Femur (tissue), 1 donor: ENCODE data around the gene CENPX.
"Not testable (repeated sequence)": the region's sequence is repeated elsewhere in the genome, so short reads cannot be mapped to it uniquely, and the experiment has no call there.

Experiments used
- DNase-seq: peaks from one replicate; pipeline ENCODE4 v3.0.0-alpha.2; 2017

Gene CENPX

DNA sequence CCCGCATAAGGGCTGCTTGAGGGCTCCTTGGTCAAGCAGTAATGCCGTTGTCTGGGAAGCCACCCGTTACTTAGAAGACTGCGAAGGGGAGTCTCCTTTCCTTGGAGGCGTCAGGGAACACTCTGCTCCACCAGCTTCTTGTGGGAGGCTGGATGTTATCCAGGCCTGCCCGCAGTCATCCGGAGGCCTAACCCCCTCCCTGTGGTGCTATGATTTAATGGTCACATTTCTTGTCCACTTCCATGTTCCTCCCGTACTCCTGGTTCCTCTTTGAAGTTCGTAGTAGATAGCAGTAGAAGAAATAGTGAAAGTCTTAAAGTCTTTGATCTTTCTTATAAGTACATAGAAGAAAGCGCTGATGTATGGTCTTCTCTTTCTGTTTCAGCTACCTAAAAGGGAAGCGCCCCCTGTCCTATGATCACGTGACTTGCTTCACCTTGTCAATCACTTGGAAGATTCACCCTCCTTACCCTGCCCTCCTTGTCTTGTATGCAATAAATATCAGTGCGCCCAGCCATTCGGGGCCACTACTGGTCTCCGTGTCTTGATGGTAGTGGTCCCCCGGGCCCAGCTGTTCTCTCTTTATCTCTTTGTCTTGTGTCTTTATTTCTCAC is 16.2 kb upstream of the CENPX start:
- DNase-seq = not testable (repeated sequence)

DNA sequence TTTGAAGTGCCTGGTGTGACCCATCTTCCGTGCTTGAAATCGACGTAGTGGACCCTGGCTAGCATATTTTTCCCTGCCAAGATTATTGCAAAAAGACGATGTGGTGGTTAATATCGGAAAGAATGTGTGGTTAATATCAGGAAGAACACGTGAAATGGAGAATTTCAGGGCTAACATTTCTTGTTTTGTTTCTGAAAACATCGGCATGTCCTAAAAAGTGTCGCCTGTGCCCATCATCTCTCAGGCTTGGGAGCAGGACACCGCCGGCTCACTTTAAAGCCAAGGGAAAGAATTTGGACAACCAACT is 15.2 kb upstream of the CENPX start:
- no peak for DNase-seq

DNA sequence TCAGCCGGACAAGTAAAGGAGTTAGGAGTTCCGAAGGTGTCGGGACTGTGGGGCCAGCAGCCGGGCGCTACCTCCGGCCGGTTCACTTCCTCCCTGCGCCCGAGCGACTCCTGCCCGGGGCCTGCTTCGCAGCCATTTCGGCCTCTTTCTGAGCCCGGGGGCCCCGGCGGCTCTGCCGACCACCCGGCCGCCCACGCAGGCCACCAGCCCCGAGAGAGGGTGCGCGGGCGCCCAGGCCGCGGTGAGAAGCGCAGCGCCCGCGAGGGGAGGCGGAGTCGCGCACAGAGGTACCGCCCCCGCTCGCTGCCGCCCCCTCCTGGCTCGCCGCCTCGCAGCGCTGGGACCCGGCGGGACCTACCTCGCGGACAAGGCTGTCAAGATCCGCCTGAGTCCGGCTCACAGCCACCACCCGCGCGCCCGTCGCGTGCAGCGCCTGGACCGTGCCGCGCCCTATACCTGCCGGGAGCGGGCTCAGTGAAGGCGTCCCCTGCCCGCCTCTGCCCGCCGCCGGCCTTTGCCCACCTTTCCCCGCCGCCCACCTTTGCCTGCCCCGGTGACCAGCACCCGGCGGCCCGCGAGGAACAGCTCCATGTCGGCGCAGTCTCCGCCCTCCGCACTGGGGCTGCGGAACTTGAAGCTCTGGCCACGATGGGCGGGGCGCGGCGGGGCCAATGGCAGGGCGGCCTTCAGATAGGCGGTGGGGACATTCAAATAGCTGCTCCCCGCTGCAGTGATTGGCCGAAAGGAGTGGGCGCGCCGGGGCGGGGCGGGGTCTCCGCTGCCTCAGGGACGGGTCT is 14.6 kb upstream of the CENPX start, which contains the start of gene DCXR:
TSS of gene DCXR (minus strand) at position 606 of the 797 bp plus-strand sequence. CDS start at position 591, 15 bp downstream.
- peak; percentile 97 for DNase-seq

DNA sequence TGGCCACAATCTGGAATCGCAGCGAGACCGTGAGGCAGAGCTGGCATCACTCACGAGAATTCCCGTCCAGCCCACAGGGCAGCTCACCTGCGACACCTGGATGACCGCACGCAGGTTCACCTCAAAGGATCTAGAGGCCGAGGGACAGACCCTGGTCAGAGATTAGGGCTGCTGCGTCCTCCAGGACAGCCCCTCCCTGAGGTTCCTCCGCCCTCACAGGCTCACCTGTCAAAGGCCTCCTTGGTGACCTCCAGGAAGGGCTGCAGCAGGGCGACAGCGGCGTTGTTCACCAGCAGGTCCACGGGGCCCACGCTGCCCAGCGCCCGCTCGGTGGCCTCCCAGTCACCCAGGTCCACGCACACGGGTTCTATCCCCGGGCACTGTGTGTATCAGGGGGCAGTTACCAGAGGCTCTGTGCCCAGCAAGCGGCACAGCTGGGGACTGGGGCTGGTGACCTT is 14.0 kb upstream of the CENPX start:
- DNase-seq = no peak

DNA sequence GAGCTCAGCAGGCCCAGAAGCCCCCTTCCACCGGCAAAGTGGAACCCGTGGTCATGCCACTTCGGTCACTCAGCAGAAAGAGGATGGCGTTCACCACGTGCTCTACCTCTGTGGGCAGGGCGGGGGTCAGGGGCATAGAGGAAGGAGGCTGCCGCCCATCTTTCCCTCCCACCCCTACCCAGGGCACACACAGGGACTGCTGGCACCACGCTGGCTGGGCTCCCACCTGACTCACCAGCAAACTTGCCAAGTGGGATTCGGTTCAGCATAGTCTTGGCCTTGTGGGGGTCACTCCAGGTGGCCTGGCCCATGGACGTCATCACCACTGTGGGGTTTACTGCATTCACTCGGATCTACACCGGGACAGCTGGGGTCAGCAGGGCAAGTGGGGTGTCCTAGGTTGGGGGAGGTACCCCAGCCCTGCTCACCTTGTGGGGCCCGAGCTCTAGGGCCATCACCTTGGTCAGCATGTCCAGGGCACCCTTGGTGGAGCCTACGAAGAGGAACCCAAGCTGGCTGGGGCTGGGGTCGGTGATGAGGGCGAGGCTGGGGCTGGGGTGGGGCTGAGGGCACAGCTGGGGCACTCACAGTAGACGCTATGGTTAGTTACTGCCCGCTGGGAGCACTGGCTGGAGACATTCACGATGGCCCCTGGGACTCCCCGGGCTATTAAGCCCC is 13.4 kb upstream of the CENPX start:
- no peak for DNase-seq

DNA sequence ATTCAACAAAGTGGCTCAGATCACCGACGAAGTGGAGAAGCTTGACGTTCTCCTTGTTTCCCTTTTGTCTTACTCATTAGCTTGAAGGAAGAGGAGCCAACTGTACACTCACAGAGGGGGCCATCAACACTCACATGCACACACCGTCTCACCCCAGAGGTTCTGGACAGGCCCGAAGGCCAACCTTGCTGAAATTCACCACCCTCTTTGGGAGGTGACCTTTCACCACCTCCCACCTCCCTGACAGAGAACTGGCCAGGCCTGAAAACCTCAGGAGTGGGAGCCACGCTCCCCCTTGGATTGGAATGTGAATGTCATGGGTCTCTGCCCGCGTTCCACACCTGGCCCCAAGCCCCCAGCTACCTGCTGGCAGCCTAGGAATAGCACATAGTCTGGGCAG is 12.8 kb upstream of the CENPX start:
- no peak for DNase-seq

DNA sequence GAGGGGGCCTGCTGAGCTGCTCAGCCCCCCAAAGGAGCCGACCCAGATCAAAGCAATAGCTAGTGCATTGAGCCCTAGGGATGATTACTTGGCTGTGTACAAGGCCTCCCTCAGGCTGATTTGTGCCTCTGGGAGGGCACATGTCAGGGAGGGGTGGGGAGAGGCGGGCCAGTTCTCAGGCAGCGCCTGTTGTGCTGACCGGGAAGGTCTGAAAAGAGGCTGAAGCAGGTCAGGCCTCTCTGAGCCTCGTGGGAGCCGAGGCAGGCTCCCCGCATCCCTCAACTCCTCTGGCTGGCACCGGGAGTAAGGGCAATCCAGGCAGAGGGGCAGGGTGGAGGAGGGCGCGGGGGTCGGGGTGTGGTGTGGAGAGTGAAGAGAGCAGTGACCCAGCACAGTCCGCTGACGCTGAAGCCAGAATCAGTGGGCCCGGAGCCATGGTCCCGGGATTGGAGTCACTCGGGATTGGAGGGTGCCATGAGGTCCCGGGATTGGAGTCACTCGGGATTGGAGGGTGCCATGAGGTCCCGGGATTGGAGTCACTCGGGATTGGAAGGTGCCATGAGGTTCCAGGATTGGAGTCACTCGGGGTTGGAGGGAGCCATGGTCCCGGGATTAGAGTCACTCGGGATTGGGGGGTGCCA is 11.8 kb upstream of the CENPX start:
- no peak for DNase-seq

DNA sequence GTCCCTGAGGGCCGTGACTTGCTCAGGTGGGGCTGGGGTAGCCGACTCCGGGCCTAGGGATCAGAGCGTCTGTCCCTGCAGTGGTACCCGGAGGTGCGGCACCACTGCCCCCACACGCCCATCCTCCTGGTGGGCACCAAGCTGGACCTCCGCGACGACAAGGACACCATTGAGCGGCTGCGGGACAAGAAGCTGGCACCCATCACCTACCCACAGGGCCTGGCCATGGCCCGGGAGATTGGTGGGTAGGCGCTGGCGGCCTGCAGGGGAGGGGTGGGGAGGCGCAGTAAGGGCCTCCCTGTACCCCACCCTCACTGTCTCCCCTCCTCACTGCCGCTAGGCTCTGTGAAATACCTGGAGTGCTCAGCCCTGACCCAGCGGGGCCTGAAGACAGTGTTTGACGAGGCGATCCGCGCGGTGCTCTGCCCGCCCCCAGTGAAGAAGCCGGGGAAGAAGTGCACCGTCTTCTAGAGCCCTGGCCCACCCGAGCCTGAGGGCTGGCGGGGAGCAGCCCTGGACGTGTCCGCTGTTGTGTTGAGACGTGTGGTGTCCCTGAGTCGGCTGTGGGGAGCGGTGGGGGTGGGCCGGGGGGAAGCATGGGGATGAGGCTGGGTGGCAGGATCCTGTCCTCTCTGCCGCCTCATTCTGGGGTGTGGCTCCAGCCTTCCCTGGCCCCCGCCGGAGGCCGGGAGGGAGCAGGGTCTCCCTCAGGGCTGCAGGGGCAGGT is 10.8 kb upstream of the CENPX start:
- no peak for DNase-seq

DNA sequence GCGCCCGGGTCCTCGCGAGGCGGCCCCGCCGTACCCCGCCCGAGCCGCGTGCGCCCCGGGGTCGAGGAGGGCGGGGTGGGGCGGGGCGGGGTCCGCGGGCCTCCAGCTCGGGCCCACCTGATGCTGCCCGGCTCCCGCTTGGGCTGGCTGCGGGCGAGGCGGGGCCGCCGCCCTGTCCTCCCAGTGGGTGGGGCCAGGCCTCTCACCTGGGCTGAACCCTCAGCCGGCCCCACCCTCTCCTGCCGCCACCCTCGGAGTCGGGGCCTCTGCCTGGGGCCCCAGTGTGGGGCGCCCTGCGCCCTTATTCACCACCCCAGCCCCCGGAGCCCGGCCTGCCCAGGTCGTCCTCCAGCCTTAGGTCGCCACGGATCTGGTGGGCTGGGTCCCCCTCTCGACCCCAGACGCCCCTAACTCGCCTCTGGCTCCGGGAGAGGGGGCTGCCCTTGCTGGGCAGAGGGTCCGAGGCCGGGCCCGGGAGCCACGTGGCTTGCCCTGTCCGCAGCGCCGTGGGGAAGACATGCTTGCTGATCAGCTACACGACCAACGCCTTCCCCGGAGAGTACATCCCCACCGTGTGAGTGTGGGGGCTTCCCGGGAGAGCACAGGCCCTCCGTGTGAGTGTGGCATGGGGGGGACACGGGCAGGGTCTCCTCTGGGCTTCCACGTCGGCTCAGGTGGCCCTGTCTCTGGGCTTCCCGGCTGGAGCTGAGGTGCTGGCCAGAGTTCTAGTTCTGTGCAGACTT is 9.4 kb upstream of the CENPX start:
- DNase-seq = no peak

DNA sequence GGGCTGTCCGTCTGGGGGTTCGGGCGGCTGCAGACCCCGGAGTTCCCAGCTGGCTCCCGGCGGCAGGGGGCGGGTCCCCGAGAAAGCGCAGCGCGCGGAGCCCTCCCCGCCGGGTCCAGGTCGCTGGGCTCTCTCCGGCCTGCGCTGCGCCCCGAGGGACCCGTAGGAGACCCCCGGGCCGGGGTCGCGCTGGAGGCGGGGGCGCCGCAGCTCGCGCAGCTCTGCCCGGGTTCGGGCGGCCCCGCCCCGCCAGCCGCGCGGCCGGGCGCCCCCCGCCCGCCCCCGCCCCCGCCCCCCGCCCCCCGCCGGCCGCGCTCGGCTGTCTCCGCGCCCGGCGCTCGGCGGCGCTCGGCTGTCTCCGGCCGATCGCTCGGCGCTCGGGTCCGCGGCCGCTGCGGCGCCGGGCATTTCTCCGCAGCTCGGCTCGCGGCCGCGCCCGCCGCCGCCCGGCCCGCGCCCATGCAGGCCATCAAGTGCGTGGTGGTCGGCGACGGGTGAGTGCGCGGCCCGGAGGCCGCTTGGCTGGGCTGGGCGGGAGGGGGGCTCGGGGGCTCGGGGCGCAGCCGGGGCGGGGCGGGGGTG is 8.7 kb upstream of the CENPX start, which contains the start of gene RAC3:
TSS of gene RAC3 (plus strand) at position 376 of the 582 bp plus-strand sequence. CDS start at position 460, 84 bp downstream.
- DNase-seq = no peak

DNA sequence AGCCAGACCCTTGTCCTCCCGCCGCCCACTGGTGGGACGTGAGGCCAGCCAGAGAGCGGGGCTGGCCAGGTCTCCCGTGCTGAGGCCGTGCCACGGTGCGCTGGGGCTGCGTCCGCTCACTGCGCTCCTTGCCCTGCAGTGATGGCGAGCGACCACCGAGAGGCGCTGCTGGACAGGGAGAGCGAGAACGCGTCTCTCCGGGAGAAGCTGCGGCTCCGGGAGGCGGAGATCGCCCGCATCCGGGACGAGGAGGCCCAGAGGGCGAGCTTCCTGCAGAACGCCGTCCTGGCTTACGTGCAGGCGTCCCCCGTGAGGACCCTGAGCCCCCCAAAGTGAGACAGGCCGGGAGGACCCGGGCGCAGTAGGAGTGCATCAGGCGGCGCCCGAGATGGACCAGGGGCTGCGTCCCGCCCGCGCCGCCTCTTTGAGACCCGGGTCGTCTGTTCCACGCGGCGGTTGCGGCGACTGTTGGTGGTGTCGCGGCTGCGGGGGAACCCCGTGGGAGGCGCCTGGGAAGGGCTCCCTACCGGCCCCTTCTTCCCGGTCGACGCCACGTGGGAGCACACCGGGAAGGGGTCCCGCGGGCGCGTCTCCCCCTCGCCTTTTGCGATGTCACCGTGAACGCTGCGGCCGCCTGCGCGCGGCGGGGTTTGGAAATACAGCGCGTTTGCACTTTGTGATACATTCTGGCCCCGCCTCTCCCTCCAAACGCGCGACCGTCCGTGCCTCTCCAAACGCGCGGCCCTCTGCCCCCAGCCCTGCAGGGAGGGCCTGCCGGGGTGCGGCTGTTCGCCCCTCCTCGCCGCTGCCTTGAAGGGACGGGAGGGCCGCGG is 8.0 kb upstream of the CENPX start:
- DNase-seq = peak; percentile 91

DNA sequence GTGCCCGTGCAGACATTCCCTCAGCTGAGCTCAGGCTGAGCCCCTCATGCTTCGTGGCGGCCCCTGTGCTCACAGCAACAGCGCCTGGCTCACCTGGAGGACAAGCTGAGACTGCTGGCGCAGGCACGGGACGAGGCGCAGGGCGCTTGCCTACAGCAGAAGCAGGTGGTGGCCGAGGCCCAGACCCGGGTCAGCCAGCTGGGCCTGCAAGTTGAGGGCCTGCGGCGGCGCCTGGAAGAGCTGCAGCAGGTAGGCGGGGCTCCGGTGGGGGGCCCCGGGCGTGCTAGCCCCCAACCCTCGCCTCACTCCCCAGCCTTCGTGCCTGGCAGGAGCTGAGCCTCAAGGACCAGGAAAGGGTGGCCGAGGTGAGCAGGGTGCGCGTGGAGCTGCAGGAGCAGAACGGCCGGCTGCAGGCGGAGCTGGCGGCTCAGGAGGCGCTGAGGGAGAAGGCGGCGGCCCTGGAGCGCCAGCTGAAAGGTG is 7.4 kb upstream of the CENPX start:
- no peak for DNase-seq

DNA sequence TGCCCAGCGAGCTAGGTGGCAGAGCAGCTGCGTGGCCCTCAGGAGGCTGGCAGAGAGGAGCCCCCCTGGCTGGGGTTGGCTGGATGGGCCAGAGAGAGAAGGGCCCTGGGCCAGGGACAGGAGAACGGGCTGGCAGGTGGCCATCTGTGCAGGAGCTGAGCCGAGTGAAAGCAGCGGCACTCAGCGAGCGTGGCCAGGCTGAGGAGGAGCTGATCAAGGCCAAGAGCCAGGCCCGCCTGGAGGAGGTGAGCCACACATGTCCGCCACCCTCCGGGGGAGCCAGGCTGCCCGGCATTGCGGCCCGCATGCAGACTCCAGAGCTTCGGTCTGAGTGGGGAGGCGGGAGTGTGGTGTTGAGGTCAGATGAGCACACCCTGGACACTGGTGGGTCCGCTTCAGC is 6.7 kb upstream of the CENPX start:
- DNase-seq = no peak

DNA sequence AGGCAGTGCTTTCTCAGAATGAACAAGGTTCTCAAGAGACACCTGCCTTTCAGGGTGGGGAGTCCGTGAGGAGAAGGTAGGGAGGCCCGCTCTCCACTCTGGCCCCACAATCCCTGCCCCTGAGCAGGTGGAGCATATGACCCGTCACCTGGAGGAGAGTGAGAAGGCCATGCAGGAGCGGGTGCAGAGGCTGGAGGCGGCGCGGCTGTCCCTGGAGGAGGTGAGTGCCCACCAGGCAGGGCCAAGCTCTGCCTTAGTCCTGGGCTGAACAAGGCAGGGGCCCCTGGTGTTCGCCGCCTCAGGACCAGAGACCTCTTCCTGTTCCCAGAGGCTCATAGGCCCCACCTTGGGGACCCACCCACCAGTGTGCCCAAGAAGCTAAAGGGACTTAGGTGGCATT is 6.3 kb upstream of the CENPX start:
- DNase-seq = no peak

DNA sequence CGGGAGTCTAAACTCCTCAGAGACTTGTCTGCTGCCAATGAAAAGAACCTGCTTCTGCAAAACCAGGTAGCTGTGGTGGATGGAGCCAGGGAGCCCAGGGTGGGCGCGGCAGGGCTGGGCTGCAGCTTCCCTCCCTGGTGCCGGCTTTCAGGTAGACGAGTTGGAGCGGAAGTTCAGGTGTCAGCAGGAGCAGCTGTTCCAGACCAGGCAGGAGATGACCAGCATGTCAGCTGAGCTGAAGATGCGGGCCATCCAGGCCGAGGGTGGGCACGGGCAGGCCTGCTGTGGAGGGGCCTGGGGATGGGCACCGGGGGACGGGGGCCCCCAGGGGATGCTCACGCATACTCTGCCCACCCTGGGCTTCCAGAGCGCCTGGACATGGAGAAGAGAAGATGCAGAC is 5.6 kb upstream of the CENPX start:
- no peak for DNase-seq

DNA sequence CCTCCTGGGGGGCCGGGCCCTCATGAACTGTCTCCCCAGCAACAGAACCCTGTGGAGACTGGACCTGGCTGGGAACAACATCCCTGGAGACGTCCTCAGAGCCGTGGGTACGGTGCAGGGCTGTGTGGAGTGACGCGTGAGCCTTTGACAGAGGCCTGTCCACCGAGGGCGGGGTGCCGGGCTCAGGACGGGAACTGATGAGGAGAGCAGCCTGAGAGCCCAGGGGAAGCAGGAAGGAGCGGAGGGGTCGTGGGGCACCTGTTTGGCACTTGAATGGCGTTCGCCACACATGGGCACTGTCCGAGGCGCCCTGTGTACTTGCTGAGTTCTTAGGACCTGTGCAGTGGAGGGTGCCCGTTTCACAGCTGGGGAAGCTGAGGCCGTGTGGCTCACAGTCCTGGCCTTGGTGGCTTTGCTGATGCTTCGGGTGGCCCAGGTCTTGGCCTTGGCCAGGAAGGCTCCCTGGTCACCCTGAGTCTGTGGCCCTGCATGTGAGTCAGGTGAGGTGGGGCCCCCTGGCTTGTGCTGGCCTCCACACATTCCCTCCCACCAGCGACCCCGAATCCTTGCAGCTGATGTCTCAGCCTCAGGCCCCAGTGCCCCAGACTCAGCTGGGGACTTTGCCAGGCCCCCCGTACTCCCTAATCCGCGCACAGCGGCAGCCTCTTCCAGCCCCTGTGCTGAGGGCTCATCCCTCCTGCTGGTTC is 2.9 kb upstream of the CENPX start:
- DNase-seq = no peak

DNA sequence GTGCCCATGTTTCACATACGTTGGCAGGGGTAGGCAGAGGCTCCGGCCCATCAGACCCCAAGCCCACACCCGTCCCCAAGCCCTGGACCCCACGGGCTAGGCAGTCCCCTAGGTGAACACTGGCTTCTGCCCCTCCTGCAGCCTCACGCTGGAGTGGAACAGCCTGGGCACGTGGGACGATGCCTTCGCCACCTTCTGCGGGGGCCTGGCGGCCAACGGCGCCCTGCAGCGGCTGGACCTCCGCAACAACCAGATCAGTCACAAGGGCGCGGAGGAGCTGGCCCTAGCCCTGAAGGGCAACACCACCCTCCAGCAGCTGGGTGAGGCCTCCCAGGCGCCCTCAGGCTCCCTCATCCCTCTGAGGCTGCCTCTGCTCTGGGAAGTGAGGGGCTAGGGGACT is 2.2 kb upstream of the CENPX start:
- DNase-seq = no peak

DNA sequence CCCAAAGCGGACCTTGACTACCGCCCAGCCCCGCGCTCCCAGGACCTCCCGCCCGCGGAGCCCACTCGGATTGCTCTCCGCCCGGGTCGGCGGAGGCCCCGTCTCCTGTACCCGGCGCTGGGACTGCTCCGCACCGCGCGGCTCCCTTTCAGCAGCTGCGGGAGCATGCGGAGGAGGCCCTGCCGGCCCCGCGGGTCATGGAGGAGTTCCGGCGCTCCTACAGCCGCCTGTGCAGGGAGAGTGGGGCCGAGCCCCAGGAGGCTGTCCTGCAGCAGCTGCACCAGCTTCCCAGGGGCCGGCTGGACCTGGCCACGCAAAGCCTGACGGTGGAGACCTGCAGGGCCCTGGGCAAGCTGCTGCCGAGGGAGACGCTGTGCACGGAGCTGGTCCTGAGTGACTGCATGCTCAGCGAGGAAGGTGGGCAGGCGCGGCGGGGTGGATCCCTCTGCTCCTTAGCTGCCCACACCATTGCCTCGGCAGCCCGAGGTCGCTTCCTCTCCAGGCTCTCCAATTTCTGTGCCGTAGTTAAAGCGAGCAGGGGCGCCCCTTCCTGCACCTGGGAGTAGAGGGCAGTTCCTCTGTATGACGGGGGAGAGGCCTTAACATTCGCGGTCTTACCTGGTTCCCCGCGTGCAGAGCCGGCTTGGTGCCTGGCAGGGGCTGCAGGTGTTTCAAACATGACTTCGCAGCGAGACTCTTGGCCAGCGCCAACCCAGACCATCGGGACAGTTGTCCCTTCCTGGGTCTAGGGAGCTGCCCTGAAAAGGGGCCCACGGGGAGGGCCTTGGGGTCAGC is 966 bp upstream of the CENPX start:
- no peak for DNase-seq

DNA sequence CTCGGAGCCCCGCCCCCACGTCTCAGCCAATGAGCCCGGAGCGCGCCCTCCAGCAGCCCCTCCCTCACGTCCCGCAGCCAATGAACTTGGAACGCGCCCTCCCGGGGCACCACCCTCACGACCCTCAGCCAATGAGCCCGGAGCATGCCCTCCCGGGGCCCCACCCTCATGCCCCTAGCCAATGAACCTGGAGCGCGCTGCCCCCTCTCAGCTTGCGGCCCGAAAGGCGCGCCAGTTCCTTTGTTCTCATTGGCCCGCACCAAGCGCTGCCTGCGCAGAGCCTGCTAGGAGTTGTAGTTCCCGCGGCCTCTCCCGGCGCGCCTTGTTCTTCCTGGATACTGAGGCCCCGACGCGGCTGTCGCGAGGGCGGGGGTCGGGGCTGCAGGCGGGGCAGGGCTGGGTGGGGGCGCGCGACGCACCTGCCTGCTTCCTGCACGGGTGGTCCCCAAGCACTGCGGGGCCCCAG is 336 bp upstream of the CENPX start, which contains the start of gene LRRC45:
TSS of gene LRRC45 (plus strand) at position 325 of the 466 bp plus-strand sequence. CDS start 339 bp downstream, outside the sequence.
- peak; percentile 100 for DNase-seq
